ENCODE measurements around the gene IL1RAPL2. TPM values are rescaled to one million over a fixed set of nuclear protein-coding genes. Genes with fewer than 3 reads are reported as not detected.
"Not testable (repeated sequence)": the region's sequence is repeated elsewhere in the genome, so short reads cannot be mapped to it uniquely, and the experiment has no call there.

Gene IL1RAPL2
- total RNA-seq, 1 donor from 2014 or later: not detected

DNA sequence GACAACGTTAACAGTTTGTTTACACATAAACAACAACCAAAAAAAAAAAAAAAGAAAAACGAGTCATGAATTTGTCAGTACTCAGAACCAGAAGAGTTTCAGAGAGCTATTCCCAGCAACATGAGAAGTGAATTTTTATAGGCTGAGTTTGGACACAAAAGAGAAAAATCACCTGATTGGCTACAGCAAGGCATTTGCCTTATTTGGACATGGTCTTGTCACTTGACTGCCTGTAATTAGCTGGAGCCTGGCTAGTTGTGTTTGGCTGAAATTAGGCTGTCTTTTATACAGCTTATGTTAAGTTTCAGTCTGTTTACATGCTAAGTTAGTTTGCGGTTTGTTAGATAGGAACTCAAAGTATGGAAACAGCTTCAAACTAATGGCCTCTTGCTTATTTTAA lies 655.4 kb downstream of the IL1RAPL2 start:
- H3K9ac ChIP-seq: no peak overlapping the region
- no peak for DNase-seq (ENCODE audit: low spot score)
- H3K4me1 ChIP-seq: no peaks in the 10 kb centered on the region
- Mint-ChIP-seq H3K9me3 (peaks cover 9% of the 10 kb centered on the region), H3K4me3 (no peak overlapping the region), H3K4me1 (no peaks in the 10 kb centered on the region), H3K27me3 (ENCODE audit: insufficient read depth, low read depth) (no peaks in the 10 kb centered on the region), H3K27ac (no peak overlapping the region), H3K36me3 (no peaks in the 10 kb centered on the region)
- no peak overlapping the region for H3K4me2 ChIP-seq
- no peak overlapping the region for H2AFZ ChIP-seq (replicated peaks)
- H3K27ac ChIP-seq: no peak overlapping the region
- no peak overlapping the region for H3K4me3 ChIP-seq
- H3K36me3 ChIP-seq: no peaks in the 10 kb centered on the region
- no peaks in the 10 kb centered on the region for H3K79me2 ChIP-seq (ENCODE audit: low read depth)
- no peaks in the 10 kb centered on the region for H4K20me1 ChIP-seq (ENCODE audit: low read depth)
- H3K9me3 ChIP-seq (ENCODE audit: low read depth): no peaks in the 10 kb centered on the region
- H3K27me3 ChIP-seq: no peaks in the 10 kb centered on the region
- TF ChIP-seq EZH2 (IDR thresholded peaks at IDR 0.05): no peak
- TF ChIP-seq, protein P1, sequence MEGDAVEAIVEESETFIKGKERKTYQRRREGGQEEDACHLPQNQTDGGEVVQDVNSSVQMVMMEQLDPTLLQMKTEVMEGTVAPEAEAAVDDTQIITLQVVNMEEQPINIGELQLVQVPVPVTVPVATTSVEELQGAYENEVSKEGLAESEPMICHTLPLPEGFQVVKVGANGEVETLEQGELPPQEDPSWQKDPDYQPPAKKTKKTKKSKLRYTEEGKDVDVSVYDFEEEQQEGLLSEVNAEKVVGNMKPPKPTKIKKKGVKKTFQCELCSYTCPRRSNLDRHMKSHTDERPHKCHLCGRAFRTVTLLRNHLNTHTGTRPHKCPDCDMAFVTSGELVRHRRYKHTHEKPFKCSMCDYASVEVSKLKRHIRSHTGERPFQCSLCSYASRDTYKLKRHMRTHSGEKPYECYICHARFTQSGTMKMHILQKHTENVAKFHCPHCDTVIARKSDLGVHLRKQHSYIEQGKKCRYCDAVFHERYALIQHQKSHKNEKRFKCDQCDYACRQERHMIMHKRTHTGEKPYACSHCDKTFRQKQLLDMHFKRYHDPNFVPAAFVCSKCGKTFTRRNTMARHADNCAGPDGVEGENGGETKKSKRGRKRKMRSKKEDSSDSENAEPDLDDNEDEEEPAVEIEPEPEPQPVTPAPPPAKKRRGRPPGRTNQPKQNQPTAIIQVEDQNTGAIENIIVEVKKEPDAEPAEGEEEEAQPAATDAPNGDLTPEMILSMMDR (IDR thresholded peaks at IDR 0.05): no peak
- no peak for TF ChIP-seq EZH2phosphoT487 (IDR thresholded peaks at IDR 0.05)
- no peaks in the 10 kb centered on the region for H3F3A ChIP-seq (ENCODE audit: low read depth)

DNA sequence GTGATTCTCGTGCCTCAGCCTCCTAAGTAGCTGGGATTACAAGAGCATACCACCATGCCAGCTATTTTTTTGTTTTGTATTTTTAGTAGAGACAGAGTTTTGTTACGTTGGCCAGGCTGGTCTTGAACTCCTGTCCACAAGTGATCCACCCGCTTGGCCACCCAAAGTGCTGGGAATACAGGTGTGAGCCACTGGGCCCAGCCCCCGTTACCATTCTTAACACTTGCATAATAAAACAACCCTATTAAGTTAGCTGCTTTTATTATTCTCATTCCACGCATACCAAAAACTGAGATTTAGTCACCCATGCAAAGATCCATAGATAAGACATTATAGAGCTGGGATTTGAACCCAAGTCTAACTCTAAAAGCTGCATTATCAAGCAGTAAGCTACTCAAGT lies 660.5 kb downstream of the IL1RAPL2 start:
- Histone ChIP-seq H3K36me3 (no peaks in the 10 kb centered on the region), H3K9me3 (ENCODE audit: low read depth) (no peaks in the 10 kb centered on the region), H3F3A (ENCODE audit: low read depth) (no peaks in the 10 kb centered on the region), H3K4me3 (no peak overlapping the region), H3K27ac (no peak overlapping the region), H3K4me2 (no peak overlapping the region), H2AFZ (replicated peaks) (no peak overlapping the region), H3K79me2 (ENCODE audit: low read depth) (no peaks in the 10 kb centered on the region), H3K4me1 (no peaks in the 10 kb centered on the region), H3K27me3 (no peaks in the 10 kb centered on the region), H4K20me1 (ENCODE audit: low read depth) (no peaks in the 10 kb centered on the region), H3K9ac (no peak overlapping the region)
- H3K4me1 Mint-ChIP-seq: no peaks in the 10 kb centered on the region
- H3K9me3 Mint-ChIP-seq: no peaks in the 10 kb centered on the region
- H3K36me3 Mint-ChIP-seq: no peaks in the 10 kb centered on the region
- DNase-seq (ENCODE audit: low spot score): no peak
- no peaks in the 10 kb centered on the region for H3K27me3 Mint-ChIP-seq (ENCODE audit: insufficient read depth, low read depth)
- TF ChIP-seq, protein P1 (IDR thresholded peaks at IDR 0.05): no peak
- no peak overlapping the region for H3K27ac Mint-ChIP-seq
- H3K4me3 Mint-ChIP-seq: no peak overlapping the region

DNA sequence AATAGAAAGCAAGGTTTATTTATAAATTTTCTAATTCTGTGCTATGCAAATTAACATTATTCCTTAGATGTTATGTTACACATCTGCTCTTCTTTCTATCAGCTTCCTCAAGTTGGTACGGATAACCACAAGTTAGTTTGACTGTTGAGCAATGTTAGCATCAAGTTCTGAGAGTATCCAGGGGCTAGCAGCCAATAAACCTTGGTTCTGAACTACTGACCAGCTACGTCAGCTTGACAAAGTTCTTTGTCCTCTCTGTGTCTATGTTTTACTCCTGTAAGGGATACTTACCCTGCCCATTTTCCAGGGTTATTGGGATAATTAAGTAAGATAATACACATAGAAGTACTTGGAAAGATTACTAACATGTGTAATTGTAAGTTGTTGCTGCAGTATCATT lies 662.6 kb downstream of the IL1RAPL2 start:
- Histone ChIP-seq H3K36me3 (no peaks in the 10 kb centered on the region), H3K4me1 (no peaks in the 10 kb centered on the region), H3F3A (ENCODE audit: low read depth) (no peaks in the 10 kb centered on the region), H3K27ac (no peak overlapping the region), H3K9me3 (ENCODE audit: low read depth) (no peaks in the 10 kb centered on the region), H4K20me1 (ENCODE audit: low read depth) (no peaks in the 10 kb centered on the region), H3K4me3 (no peak overlapping the region), H3K4me2 (no peak overlapping the region), H3K9ac (no peak overlapping the region), H2AFZ (replicated peaks) (no peak overlapping the region), H3K79me2 (ENCODE audit: low read depth) (no peaks in the 10 kb centered on the region), H3K27me3 (no peaks in the 10 kb centered on the region)
- H3K27ac Mint-ChIP-seq: no peak overlapping the region
- H3K4me1 Mint-ChIP-seq: no peaks in the 10 kb centered on the region
- H3K4me3 Mint-ChIP-seq: no peak overlapping the region
- no peak for DNase-seq (ENCODE audit: low spot score)
- H3K27me3 Mint-ChIP-seq (ENCODE audit: insufficient read depth, low read depth): no peaks in the 10 kb centered on the region
- H3K9me3 Mint-ChIP-seq: no peaks in the 10 kb centered on the region
- TF ChIP-seq, protein P1 (IDR thresholded peaks at IDR 0.05): no peak
- TF ChIP-seq EZH2 (IDR thresholded peaks at IDR 0.05) (no peak), EZH2phosphoT487 (IDR thresholded peaks at IDR 0.05) (no peak)
- no peaks in the 10 kb centered on the region for H3K36me3 Mint-ChIP-seq

DNA sequence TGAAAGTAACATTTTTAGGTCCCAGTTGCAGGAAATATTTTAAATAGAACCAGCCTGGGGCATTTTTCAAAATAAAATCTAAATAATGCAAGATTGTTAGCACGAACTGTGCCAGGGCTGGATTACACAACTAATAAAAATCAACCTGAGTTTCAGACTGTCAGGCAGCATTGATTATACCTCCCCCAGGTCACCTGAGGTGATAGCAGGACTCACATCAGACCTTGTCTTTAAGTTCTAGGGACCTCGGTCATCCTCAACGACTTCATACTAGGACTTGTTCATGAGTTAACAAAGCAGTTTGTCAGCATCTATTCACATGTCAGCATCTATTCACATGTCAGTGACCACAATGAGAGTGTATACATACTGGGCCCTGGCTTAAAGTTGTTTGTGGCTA lies 663.1 kb downstream of the IL1RAPL2 start:
- TF ChIP-seq EZH2 (IDR thresholded peaks at IDR 0.05) (no peak), EZH2phosphoT487 (IDR thresholded peaks at IDR 0.05) (no peak)
- TF ChIP-seq, protein P1 (IDR thresholded peaks at IDR 0.05): no peak
- Histone ChIP-seq H3K27me3 (no peaks in the 10 kb centered on the region), H3F3A (ENCODE audit: low read depth) (no peaks in the 10 kb centered on the region), H3K4me1 (no peaks in the 10 kb centered on the region), H4K20me1 (ENCODE audit: low read depth) (no peaks in the 10 kb centered on the region), H3K9me3 (ENCODE audit: low read depth) (no peaks in the 10 kb centered on the region), H3K27ac (no peak overlapping the region), H3K36me3 (no peaks in the 10 kb centered on the region), H3K4me3 (no peak overlapping the region), H3K4me2 (no peak overlapping the region), H2AFZ (replicated peaks) (no peak overlapping the region), H3K9ac (no peak overlapping the region), H3K79me2 (ENCODE audit: low read depth) (no peaks in the 10 kb centered on the region)
- no peaks in the 10 kb centered on the region for H3K4me1 Mint-ChIP-seq
- no peak overlapping the region for H3K27ac Mint-ChIP-seq
- no peak for DNase-seq (ENCODE audit: low spot score)
- no peaks in the 10 kb centered on the region for H3K9me3 Mint-ChIP-seq
- H3K27me3 Mint-ChIP-seq (ENCODE audit: insufficient read depth, low read depth): no peaks in the 10 kb centered on the region
- no peak overlapping the region for H3K4me3 Mint-ChIP-seq
- H3K36me3 Mint-ChIP-seq: no peaks in the 10 kb centered on the region

DNA sequence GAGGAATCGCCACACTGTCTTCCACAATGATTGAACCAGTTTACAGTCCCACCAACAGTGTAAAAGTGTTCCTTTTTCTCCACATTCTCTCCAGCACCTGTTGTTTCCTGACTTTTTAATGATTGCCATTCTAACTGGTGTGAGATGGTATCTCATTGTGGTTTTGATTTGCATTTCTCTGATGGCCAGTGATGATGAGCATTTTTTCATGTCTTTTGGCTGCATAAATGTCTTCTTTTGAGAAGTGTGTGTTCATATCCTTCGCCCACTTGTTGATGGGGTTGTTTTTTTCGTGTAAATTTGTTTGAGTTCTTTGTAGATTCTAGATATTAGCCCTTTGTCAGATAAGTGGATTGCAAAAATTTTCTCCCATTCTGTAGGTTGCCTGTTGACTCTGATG lies 671.4 kb downstream of the IL1RAPL2 start:
- not testable (repeated sequence) for H3K9me3 Mint-ChIP-seq; DNase-seq (ENCODE audit: low spot score); H3K4me1 ChIP-seq; H3K4me1 Mint-ChIP-seq; H3K9me3 ChIP-seq (ENCODE audit: low read depth); H3F3A ChIP-seq (ENCODE audit: low read depth); H4K20me1 ChIP-seq (ENCODE audit: low read depth); H3K27me3 ChIP-seq; H2AFZ ChIP-seq (replicated peaks); H3K36me3 ChIP-seq; H3K27ac ChIP-seq; H3K27me3 Mint-ChIP-seq (ENCODE audit: insufficient read depth, low read depth); H3K27ac Mint-ChIP-seq; H3K36me3 Mint-ChIP-seq; H3K4me3 Mint-ChIP-seq; H3K9ac ChIP-seq; H3K79me2 ChIP-seq (ENCODE audit: low read depth); H3K4me3 ChIP-seq; H3K4me2 ChIP-seq

Measured in neural progenitor cell (in vitro differentiated cells).